Activated T-cell treated with anti-CD3 and anti-CD28 coated beads for 48 hours (primary cell): Measurements from ENCODE around the gene SLC30A7.
"Not testable (repeated sequence)": the region's sequence is repeated elsewhere in the genome, so short reads cannot be mapped to it uniquely, and the experiment has no call there.

Experiments used
- DNase-seq: peaks from one replicate; pipeline ENCODE4 v3.0.0-alpha.2; 2020; ENCODE audit warnings: low read depth

SLC30A7 gene, protein sequence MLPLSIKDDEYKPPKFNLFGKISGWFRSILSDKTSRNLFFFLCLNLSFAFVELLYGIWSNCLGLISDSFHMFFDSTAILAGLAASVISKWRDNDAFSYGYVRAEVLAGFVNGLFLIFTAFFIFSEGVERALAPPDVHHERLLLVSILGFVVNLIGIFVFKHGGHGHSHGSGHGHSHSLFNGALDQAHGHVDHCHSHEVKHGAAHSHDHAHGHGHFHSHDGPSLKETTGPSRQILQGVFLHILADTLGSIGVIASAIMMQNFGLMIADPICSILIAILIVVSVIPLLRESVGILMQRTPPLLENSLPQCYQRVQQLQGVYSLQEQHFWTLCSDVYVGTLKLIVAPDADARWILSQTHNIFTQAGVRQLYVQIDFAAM

DNA sequence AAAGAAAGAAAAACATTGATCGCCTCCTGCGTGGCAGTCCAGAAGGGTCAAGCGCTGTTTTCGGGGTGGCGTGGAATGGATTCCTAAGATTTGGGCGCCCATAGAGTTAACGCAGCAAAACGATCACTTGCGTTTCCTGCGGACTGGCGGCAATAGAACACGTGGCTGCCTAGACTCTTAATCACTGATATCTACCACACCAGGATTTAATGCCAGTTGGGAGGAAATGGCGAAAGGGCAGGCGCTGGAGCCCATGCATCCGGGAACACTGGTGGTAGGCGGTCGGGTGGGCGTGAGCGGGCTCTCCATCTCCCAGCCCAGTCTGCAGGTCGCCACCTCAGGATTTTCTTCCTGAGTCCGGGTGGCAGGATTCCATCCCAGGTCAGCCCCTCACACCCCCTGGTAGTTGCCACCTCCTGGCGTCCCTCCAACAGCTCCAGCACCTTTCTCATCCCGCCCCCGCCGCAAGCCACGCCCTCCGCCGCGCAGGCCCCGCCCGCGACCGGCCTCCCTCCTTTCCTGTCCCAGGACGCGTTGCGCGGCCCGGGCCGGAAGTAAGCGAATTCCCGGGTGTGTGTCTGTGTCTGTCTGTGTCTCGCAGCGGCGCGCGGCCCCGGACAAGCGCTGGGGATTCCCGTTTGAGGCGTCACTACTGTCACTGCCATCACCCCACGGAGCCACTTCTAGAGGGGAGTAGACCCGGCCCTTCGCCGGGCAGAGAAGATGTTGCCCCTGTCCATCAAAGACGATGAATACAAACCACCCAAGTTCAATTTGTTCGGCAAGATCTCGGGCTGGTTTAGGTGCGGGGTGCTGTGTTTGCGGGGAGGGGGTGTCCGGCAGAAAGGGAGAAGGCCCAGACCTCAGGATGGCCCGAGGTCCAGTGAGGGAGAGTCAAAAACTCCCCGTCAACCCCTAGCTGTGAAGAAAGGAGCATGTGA lies at the start of gene SLC30A7:
SLC30A7 (plus strand) TSS at position 551 of the 941 bp plus-strand sequence; CDS start at position 724, 173 bp downstream.
- peak; percentile 98 for DNase-seq

DNA sequence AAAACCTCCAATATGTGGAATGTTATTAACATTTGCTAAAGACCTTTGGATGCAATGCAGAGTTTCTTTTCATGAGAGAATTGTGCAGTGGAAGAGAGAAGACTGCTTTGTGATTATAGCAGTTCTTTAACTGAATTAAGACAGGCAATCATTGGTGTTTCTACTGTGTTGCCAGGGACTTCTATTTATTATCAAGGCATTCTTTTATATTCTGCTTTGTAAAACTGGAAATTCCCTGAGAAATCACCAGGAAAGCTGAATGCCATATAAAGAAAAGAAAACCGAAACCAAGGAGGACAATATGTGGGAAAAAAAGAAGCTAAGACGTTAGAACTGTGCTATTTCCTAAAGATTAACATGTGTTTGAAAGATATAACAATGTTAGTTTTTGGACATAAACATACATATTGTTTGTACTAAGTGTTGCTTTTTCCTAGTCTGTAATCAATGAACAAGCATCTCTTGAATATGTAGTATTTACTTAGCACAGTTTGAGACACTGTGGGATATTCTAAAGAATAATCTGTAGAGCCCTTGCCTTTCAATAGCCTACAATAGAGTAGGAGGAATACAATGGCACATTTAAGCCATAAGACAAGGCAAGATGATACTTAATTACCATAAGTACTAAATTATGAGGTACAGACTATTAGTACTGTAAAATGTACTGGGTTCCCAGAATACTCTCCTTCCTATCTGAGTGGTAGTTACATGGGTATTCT lies 48.4 kb upstream of the SLC30A7 start:
- DNase-seq: no peak

DNA sequence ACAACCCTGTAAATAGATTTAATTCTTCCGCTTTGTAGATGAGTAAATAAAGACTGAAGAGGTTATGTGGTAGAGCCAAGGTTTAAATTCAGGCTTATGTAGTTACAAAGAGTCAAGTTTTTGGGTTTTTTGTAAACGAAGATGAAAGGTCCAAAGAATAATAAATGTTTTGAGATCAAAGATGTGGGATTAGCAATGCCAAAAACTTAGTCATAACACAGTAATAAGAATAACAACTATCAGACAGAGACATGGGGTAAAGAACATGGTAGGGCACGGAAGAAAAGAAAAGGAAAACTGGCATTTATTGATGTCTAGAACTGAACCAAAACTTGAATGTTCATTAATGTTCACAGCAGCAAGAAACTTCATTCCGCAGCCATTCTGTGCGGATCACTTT lies 44.2 kb upstream of the SLC30A7 start:
- no peak for DNase-seq

DNA sequence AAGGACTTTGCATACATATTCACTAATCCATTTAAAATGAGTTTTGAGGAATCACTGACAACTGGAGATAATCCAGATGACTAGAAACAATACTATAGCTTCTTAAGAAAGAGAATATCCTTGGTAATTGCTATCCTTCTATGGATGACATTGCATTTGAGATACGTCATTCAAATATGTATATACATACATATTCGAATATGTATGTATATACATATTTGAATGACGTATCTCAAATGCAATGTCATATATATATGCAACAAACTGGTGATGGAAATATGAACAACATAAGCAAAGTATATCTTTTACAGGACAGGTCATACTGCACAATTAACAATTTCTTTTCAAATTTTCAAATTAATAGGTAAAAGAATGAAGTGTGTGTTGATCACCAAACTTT lies 42.9 kb upstream of the SLC30A7 start:
- no peak for DNase-seq

DNA sequence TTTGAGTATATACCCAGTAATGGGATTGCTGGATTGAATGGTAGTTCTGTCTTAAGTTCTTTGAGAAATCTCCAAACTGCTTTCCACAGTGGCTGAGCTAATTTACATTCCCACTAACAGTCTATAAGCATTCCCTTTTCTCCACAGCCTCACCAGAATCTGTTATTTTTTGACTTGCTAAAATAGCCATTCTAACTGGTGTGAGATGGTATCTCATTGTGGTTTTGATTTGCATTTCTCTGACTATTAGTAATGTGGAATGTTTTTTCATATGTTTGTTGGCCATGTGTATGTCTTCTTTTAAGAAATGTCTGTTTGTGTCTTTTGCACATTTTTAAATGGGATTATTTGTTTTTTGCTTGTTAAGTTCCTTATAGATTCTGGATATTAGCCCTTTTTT lies 40.8 kb upstream of the SLC30A7 start:
- not testable (repeated sequence) for DNase-seq

DNA sequence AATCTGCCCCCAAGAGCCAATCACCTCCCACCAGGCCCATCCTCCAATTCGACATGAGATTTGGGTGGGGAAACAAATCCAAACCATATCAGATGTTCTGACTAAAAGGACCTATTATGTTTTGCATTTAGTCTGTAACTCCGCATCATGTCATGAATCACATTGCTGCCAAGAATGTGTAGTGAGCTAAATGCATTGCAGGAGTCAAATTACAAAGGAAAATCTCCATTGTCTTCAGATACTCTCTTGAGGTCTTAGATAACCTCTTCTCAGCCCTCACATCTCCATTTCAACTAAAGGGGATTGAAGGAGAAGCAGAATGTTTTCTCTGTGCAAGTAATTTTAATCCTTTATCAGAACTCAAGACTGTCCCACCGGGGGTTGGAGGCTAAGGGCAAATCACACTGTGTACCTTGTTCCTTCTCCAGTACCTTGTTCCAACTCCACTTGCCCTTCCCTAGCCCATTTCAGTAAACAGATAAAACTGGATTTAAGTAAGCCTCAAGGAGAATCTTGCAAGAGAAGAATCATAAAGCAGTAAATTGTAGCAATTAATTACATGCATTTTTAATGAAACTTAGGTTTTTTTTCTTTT lies 35.4 kb upstream of the SLC30A7 start:
- no peak for DNase-seq

DNA sequence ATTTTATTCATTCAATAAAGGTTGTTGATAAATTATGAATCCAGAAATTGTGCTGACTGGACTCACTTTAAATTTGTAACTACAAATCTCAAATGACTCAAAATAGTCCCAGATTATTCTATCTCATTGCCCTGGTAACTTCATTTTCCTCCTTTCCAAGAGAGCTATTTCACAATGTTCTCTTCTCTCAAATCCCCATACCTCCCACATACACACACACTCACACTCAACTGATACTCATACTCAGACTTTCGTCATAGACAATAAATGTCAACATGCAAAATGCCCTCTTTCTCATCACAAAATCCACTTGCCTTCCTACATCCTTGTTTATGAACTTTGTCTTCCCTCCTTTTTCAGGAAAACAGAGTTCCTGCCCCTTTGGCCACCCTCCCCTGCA lies 34.5 kb upstream of the SLC30A7 start:
- DNase-seq: no peak

DNA sequence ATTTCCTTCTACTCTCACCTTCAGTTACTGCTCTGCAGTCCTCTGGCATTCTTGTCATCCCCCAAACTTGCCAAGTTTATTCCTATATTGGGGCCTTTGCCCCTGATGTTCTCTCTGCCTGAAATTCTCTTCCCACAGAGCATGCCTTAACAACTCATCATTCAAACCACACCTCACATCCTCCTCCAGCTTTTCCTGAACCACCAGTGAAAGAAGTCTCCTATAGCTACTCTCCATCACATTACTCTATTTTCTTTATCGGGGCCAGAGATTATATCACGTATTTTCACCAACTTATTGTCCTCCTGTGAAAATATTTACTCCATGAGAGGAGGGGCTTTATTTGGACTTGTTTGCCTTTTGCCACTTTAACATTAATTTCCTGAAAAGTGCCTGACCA lies 33.3 kb upstream of the SLC30A7 start:
- no peak for DNase-seq

DNA sequence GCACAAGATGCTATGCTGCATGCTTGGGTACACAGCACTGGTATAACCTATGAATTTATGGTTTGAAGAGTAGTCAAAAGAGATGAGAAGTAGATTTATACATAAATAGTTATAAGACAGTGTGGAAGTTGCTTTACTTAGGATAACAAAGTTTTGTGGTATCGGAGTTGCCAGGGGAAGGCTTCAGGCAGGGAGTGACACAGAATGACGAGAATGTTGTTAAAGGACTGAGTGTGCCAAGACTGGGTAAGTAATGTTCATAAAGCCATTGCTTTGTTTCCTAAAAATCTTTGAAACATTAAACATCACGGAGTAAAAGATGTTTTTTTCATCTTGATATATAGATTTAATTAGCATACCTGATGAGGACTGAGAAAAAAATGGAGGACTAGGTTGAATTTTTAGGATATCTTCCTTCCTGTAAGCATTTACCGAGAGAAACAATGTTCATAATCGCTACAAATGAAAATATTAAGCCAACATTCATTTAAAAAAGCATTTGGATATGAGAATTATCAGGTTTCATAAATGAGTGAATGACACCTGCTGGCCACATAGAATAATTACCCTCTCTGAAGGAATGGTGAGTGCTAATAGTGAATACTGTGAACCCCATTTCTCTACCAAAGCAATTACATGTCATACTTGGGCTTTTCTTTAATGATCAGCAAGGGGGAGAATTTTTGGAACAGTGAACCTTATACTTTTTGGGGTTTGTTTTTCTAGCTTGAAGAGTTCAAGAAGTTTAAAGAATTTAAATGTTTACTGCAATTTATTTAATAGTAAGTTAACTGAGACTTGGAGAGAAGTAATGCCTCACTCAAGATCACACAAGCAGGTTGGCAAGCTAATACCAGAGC lies 29.6 kb upstream of the SLC30A7 start:
- no peak for DNase-seq

DNA sequence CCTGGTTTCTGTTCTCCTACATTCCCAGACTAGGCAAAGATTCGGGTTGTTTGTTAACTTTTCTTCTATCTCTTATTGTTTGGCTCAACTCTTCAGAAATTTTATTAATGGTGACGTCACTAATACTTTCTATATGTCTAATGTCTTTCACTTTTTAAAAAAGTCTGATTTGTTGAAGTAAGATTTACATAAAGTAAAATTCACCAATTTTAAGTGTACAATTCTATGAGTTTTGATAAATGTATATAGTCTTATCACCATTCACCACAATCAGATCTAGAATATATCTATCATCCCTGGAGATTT lies 29.0 kb upstream of the SLC30A7 start:
- no peak for DNase-seq

DNA sequence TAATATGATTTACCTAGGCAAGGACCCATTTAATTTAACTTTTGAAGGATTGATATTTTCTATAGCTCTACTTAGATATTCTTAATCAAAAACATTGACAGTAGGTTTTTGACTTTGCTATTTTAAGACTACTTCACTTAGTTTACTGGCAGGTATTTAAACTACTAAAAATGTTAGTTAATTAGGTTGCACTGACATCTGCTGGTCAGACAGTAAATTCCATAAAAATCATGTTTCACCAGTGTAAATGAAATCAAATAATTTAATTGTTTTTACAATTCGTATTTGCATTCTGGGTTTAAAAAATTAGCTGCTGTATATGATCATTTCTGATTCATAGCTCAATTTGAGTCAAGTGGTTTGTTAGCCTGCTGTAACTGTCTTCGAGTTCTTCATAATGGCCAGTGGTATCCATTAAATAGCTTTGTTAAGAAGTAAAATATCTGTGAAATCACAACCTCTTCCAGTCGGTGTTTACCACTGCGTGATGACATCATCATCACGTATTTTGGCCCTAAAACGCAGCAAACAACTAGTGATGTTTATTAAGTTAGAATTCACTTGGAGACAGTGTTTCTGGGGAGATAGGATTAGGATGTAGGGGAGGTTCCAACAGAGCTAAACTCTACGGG lies 27.4 kb upstream of the SLC30A7 start:
- no peak for DNase-seq

DNA sequence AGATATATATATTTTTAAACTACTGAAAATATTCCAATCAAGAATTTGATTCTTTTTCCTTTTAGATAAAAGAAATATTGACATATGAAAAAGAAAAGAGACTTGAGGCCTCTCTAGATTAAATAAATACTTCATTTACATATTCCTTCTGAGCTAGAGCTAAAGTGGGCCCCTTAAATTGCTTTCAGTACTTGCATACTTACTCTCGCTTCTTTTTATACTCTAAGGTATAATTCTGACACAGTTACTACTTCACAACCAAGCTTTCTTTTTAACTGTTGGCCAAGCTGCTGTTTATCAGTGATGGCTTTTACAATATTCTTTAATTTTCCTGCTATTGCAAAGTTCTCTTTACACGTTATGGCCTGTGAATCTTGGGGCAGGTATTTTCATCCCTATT lies 25.9 kb upstream of the SLC30A7 start:
- no peak for DNase-seq

DNA sequence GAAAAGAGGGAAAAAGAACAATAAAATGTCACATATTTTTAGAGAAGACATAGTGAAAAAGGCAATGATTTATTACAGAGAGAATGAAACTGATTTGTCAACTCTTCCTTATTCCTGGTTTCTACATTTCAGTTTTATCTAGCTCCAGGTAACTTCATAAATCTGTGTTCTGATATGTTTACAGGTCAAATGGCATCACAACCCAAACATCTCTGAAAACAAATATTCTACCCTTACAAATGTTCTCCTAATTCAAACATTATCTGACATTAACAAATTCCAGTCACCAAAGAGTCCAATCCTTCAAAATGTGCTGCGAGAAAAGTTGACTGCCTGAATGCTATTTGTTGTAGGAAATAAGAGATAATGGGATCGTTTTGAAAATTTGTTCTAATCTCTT lies 21.5 kb upstream of the SLC30A7 start:
- no peak for DNase-seq

DNA sequence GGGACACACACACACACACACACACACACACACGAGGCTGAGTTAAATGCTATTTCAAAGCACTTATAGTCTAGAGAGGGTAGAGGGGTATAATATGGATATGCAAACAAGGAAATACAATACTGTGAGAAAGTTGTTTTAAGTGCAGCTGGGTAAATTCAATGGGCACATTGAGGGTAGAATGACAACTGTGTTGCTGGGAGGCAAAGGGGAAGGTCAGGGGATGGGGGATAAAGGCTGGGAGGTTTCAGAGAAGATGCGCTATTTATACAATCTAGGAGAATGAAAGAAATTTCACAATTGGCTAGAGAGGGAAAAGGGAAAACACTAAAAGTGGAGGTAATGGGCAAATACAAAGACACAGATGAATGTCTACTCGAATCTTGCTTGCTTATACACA lies 20.7 kb upstream of the SLC30A7 start:
- no peak for DNase-seq

DNA sequence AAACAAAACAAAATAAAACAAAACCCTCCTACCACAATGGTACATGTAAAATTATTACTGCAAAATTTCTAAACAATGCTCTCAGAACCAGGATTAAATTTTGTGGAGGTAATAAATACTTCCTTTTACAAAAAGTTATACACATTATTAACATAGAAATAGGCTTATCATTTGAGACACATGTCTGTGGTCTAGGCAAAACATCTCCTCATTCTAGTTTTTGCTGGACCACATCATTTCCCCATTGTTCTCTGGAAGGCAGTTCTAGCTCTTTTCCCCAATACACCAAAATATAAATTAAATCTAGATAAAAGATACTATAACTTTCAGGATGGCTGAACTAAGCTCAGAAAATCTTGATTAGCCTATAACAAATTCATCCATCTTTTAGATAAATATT lies 19.6 kb upstream of the SLC30A7 start:
- no peak for DNase-seq

DNA sequence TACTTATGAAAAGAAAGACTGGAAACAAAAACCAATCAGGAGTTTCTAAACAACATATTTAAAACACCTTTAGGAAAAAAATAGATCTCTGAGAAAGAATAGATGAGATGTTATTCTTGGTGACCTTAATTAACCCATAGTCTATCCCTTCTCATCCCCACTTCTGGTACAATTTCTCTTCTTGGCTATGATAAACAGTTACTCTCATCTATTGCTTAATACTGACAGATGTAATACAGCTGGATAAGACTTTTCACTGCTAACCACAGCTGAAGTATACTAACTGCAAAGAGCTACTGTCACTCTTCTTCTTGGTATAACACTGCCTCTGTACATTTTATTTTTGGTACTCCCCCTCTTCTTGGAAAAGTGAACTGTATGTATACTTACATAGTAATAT lies 16.5 kb upstream of the SLC30A7 start:
- DNase-seq: no peak

DNA sequence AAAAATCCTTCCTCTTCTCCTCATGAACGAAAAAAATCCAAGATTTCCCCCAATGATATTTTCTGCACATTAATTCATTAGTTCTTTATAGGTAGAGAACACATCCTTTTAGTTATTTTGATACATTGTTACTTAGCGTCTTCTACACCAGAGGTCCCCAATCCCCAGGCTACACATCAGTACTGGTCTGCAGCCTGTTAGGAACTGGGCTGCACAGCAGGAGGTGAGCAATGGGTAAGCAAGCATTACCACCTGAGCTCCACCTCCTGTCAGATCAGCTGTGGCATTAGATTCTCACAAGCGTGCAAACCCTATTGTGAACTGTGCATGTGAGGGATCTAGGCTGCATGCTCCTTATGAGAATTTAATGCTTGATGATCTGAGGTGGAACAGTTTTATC lies 14.2 kb upstream of the SLC30A7 start:
- no peak for DNase-seq

DNA sequence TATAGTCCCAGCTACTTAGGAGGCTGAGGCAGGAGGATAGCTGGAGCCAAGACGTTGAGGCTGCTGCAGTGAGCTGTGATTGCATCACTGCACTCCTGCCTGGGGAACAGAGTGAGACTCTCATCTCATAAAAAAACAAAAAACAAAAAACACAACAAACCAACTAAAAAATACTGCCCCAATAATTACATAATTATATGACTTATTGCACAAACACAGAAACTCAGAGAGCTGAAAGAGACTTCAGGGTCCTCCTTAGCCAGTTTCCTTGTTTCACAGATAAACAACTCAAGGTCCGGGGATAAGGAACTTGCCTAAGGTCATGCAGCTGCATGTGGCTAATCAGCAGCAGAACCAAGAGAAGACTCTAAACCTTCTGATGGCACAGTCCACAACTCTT lies 13.2 kb upstream of the SLC30A7 start:
- no peak for DNase-seq

DNA sequence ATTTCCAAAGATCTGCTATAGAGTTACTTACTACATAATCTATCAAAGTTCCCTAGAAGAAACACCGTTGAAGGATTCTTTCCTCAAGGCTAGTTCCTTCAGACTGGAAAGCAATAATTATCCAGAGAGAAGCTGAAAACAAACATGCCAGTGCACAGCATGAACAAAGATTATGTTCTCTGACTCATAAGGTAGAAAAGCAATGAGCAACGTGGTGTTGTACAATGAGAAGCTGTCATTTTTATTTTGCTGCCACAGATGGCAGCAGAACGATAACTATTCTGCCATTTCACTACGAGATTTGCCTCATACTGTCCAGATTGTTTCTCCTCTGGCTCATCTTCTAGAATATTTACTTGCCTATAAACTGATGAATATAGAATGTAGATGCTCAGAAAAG lies 11.9 kb upstream of the SLC30A7 start:
- DNase-seq: no peak

DNA sequence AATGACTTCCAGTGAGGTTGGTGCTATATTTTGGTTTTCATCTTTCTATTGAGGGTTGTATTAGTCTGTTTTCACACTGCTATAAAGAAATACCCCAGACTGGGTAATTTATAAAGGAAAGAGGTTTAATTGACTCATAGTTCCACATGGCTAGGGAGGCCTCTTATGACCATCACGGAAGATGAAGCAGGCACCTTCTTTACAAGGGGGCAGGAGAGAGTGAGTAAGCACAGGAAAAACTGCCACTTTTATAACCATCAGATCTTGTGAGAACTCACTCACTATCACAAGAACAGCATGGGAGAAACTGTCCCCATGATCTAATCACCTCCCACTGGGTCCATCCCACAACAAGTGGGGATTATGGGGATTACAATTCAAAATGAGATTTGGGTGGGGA lies 6.9 kb upstream of the SLC30A7 start:
- not testable (repeated sequence) for DNase-seq
